NCI-H1105 treated with DMSO at 0.1 percent for 48 hours (cell line): ENCODE data around the gene TRAF6.

ENCODE experiments used
- DNase-seq: peaks from one replicate; lab custom pipeline; 2025; lab: John Stamatoyannopoulos, UW

Gene TRAF6

DNA sequence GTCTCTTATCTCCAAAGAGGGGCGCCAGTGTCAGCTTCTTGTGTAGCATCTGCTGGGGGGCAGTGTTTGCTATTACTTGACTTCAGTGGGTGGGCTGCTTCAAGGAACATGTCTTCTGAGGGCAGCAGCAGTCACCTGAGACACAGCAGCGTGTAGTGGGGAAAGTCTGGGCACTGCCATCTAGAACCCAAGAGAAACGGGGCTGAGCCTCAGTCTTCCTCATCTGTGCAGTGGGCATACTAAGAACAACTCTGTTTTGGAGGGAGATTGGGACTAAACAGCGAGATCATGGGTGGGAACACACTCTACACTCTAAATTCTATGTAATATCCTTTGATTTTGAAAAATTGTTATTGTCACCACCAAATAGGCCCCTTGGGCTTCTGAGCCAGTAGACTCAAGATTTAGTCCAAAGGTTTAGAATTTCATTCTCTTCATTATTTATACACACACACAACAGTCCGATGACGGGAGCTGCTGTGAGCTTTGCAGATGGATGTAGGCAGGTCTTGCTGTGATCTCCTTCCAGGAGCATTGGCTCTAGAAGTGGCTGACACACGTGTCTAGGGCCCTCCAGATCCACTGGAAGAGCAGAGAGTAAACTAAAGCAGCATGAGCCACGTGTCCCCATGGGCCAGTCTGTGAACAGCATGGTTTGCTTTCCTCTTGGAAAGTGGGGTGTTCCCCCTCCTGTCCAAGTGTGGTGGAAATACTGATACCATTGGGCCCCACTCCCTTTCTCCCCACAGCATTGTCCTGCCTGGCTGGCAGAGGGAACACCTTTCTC is 51.8 kb downstream of the TRAF6 start:
- no peak for DNase-seq

DNA sequence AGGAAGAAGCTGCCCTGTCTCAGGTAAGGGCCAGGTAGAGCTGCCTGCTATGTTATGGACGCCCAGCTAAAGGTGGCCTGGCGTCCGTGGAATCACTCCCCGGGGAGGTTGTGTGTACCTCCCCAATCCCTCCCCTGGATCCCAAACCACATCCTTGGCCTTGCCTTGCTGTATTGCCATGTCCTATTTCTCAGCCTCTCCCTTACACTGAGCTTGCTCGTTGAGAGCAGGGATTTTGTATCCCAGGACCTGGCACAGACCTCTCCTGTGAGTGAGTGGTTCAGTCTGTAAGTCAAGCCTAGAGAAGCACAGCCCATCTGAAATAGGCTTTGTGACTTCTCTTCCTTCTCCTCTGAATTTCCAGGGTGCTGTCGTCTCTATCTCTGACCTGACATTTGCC is 53.9 kb downstream of the TRAF6 start:
- DNase-seq: no peak

GRCh38 chr11:36455658-36456111 is 54.4 kb downstream of the TRAF6 start:
- DNase-seq: no peak

- DNase-seq: no peak
These were observed 55.0 kb downstream of the TRAF6 start for GRCh38 chr11:36454941-36455631.

- no peak for DNase-seq
These were observed 55.5 kb downstream of the TRAF6 start for GRCh38 chr11:36454551-36454940.

DNA sequence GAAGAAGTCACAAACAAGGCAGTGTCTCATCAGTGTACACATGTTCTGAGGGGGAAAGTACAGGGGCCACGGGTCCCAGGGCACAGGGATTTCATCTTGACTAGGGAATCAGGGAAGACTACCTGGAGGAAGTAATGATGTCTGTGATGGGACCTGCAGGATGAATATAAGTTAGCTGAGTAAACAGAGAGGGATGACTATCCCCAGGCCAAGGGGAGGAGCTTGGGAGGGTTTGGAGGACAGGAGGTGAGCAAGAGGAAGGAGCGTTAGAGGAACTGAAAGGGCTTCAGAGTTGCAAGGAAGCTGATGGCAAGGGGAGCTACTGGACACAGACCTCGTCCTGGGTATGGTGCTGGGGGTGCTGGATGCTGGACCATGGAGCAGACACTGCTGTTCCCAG is 56.4 kb downstream of the TRAF6 start:
- DNase-seq: no peak

DNA sequence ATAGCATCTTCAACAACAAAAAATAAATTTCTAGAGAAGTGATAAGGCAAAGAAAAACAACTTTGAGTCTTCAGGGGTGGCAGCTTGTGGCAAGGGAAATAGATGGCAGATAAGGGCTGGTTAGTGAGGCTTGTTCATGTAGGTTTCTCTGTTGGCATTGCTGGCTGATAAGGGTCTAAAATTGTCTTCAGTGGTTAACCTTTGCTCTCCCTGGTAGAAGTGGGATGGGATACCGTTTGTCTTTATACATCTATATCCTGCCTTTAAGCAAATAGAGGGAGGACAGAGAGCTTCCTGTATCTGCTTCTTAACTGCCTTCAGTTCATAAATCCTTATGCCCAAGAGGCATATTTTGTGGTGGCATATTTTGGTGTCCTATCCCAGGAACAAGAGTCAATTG is 57.1 kb downstream of the TRAF6 start:
- no peak for DNase-seq

DNA sequence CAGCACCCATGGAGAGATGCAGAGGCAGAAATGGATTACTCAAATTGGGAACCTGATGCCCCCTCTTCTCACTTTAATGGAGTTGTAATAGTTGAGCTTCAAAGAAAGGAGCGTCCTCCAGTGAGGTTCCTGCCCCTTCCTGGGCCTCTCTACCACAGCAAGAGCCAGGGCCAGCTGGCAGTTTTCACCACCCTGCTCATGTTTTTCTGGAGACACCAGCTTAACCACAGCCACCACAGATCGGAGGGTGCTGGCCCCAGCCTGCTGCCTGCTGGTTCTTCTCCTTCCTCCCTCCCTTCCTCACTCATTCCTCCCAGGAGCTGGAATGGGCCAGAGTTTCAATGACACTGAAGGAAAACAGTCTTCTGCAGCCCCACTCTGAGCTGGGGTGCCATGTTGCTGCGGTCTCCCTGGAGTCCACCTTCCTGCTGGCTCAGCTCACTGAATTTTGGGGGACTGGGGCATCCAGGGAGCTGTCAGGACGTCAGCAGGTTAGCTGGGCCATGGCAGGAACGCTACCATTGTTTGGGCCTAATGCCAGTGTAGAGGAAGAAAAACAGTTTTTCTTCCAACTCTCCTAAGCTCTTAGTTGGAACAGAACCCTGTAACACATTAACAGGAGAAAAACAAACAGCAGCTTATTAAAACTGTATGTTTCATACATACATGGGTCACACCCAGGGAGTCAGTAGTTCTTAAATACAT is 57.7 kb downstream of the TRAF6 start:
- DNase-seq: no peak

DNA sequence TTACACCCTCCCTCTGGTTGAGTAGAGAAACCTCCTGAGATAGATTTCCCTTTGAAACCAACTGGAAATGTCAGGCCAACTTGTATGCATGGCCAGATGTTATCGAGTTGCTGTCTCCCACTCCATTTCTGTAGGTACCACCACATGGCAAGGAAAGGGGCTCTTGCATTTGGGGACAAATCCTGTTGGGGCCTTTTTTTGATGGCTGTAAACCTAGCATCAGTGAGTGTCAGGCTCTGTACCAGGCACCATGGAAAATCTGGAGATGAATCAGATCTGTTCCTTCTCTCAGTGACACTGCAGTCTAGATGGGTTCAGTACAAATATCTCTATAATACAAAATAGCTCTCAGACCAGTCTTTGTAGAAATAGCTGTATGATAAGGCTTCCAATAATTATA is 58.4 kb downstream of the TRAF6 start:
- DNase-seq: no peak

GRCh38 chr11:36451045-36451444 is 59.0 kb downstream of the TRAF6 start:
- DNase-seq: no peak

- DNase-seq: no peak
These were observed 59.9 kb downstream of the TRAF6 start for GRCh38 chr11:36450110-36450572.

- no peak for DNase-seq
These were observed 60.4 kb downstream of the TRAF6 start for GRCh38 chr11:36449561-36450096.

DNA sequence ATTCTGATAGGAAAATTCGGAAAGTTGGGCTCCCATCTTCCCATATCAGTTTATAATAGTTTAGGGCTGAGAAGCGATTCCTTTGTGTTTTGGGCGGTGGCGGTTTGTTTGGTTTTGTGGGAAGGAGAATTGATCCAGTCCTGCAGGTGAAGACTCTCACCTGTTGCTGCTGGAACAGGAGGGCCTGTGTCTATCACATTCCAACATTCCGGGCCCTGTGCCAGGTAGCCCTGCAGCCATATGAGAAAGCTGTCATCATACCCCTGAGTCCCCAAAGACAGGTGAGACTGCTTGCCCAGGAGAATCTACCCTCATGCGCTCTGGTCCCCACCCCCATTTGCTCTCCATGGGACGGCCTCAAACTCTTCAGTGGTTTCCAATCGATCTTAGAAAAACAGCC is 62.1 kb downstream of the TRAF6 start:
- DNase-seq: peak; percentile 49

GRCh38 chr11:36447514-36447913 is 62.6 kb downstream of the TRAF6 start:
- DNase-seq: no peak

- no peak for DNase-seq
These were observed 63.9 kb downstream of the TRAF6 start for GRCh38 chr11:36446135-36446534.

DNA sequence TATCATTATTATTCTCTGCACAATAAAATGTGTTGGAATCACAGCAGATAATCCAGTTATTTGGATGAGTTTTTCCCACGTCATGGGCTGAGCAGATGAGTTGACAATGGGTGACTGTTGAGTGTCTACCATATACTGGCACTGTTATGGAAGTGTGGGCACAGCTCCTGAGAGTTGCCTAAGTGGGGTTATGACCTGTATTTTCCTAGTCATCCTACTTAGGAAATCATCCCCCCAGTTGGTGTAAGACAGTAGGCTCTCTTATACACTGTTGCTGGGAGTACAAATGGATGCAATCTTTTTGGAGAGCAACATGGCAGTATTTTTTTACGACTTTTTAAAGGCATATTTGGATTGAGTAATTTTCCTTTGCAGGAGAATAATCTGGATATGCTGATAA is 66.4 kb downstream of the TRAF6 start:
- no peak for DNase-seq

GRCh38 chr11:36441610-36442208 is 68.4 kb downstream of the TRAF6 start:
- DNase-seq: no peak

GRCh38 chr11:36438126-36438525 is 71.9 kb downstream of the TRAF6 start:
- no peak for DNase-seq

- DNase-seq: no peak
These were observed 72.7 kb downstream of the TRAF6 start for GRCh38 chr11:36437413-36437812.
